ENCODE data around the gene ANGEL1.

Gene ANGEL1, protein sequence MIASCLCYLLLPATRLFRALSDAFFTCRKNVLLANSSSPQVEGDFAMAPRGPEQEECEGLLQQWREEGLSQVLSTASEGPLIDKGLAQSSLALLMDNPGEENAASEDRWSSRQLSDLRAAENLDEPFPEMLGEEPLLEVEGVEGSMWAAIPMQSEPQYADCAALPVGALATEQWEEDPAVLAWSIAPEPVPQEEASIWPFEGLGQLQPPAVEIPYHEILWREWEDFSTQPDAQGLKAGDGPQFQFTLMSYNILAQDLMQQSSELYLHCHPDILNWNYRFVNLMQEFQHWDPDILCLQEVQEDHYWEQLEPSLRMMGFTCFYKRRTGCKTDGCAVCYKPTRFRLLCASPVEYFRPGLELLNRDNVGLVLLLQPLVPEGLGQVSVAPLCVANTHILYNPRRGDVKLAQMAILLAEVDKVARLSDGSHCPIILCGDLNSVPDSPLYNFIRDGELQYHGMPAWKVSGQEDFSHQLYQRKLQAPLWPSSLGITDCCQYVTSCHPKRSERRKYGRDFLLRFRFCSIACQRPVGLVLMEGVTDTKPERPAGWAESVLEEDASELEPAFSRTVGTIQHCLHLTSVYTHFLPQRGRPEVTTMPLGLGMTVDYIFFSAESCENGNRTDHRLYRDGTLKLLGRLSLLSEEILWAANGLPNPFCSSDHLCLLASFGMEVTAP

GRCh38 chr14:76812422-76813383 lies at the start of gene ANGEL1:
TSS of gene ANGEL1 (minus strand) at chr14:76812882. CDS start at chr14:76812827, 55 bp downstream.
- peak; percentile 95 for DNase-seq (ENCODE audit: low spot score)

GRCh38 chr14:76861574-76862255 lies 49.0 kb upstream of the ANGEL1 start:
- no peak for DNase-seq (ENCODE audit: low spot score)

DNA sequence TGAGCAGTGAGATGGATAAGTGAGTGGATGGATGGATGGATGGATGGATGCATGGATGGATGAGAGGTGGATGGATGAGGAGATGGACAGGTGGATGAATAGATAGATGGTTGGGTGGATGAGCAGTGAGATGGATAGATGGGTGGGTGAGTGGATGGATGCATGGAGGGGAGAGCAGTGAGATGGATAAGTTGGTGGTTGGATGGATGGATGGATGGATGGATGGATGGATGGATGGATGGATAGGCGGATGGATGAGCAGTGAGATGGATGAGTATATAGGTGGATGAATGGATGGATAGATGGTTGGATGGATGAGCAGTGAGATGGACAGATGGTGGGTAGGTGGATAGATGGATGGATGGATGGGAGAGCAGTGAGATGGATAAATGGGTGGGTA lies 44.1 kb upstream of the ANGEL1 start:
- no peak for DNase-seq (ENCODE audit: low spot score)

DNA sequence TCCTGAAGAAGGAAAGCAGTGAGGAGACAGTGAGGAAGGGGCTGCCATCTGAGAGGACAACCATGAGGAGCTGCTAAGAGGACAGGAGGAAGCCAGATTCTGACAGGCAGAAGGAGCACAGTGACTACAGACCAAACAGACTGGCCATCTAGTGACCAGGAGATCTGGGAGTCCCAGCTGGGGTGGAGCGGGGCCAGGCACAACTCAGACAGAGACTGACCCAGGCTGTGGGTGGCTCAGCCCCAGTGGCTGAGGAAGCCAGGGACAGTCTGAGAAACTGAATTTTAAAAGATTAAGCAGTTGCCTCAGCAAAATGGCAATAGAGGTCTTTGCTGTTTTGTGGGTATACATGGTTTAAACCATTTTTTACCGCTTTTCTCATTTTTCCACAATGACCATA lies 42.4 kb upstream of the ANGEL1 start:
- no peak for DNase-seq (ENCODE audit: low spot score)

DNA sequence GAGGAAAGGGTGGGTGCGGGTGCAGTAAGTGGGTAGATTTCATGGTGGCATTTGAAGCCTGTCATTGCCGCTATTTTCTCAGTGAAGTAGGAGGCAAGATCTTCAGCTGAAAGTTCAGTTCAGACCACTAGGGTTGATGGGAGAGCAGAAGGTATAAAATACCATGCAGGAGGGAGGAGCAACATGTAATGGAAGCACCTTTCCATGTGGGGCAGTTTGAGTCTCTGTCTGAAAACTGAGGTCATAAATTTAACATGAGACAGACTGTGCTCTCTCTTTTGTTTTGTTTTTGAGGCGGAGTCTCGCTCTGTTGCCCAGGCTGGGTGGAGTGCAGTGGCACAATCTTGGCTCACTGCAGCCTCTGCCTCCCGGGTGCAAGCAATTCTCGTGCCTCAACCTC lies 36.2 kb upstream of the ANGEL1 start:
- peak; percentile 50 for DNase-seq (ENCODE audit: low spot score)

DNA sequence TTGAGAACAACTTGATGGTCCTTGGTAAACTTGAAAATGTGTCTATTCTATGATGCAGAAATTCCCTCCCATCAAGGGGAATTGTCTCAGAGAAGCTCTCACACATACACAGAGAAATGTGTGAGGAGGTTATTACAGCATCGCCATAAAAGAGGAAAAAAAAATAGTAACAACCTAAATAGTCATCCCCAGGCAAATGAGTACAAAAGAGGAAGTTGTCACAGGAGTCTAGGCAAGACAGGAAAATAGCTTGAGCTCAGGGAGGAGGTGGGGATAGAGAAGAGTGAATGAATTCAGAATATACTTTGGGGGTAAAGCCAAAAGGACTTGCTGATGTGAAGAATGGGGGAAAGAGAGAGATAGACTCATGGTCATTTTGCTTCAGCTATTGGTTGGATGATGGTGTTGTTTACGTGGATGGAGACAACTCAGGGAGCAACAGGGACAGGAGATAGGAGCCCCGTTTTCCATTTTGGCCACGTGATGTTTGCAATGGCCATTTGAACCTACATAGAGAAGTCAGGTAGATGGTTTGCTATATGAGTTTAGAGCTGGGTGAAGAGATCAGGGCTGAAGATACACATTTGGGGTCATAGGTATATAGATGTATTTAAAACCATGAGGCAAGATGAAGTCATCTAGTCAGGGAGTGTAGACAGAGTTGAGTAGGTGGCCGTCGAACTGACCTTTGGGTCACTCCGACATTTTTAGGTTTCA lies 33.8 kb upstream of the ANGEL1 start:
- DNase-seq (ENCODE audit: low spot score): no peak

GRCh38 chr14:76844223-76844622 lies 31.5 kb upstream of the ANGEL1 start:
- no peak for DNase-seq (ENCODE audit: low spot score)

- no peak for DNase-seq (ENCODE audit: low spot score)
Measured at GRCh38 chr14:76842414-76842813, 29.7 kb upstream of the ANGEL1 start.

DNA sequence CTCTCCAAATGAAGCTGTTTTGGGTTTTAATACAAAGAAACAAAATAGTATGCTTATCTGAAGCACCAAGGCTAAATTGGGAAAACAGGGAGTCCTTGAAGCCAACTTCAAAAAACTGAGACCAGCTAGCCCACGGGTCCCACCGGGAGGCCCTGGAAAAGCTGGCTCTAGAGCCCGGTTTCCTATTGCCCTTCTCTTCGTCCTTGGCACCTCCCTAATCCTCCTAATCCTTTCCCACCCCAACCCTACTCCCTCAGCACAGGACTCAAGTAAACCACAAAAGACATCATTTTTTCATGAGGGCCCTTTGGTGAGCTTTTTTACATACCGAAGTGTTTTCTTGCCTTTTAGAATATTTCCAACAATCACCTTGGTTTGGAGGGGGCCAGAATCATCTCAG lies 24.8 kb upstream of the ANGEL1 start:
- DNase-seq (ENCODE audit: low spot score): no peak

GRCh38 chr14:76836029-76836630 lies 23.4 kb upstream of the ANGEL1 start:
- no peak for DNase-seq (ENCODE audit: low spot score)

GRCh38 chr14:76834241-76834661 lies 21.6 kb upstream of the ANGEL1 start:
- DNase-seq (ENCODE audit: low spot score): no peak

- no peak for DNase-seq (ENCODE audit: low spot score)
Measured at GRCh38 chr14:76833011-76833410, 20.3 kb upstream of the ANGEL1 start.

DNA sequence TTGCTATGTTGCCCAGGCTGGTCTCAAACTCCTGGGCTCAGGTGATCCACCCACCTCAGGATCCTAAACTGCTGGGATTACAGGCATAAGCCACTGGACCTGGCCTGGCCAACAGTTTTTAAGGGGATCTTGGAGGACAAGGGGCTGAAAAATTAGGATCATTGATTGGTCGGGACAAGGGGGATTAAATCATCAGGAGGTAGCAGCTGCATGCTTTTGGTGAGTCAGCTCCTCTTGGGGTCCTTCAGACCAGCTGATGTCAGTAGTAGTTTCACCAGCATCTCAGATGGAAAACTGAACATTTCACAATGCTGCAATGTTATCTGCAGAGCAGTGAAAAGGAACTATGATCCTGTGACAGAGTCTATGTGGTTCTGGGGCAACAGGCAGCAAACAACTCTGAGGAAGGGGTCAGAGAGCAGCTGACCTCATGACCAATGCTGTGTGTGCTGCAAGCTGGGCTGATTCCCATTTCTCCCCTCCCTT lies 19.9 kb upstream of the ANGEL1 start:
- no peak for DNase-seq (ENCODE audit: low spot score)

DNA sequence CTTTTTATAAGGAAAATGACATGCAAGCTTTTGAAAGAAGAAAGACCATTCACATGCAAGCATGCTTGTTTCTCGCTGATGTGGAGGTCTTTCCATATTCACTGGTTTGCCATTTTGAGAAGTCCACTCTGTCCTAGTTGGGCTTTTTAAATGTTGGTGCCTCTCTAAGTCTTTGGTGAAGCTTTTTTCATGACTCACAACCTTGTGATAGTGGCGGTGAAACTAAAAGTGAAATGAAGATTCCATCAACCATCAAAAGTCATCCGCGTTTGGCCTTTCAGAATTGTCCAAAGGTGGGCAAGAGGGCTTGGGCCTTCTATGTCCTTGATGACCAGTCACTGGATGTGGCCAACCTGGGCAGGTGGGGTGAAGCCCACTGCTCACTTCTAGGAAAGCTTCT lies 17.9 kb upstream of the ANGEL1 start:
- no peak for DNase-seq (ENCODE audit: low spot score)

- DNase-seq (ENCODE audit: low spot score): peak; percentile 36
Measured at GRCh38 chr14:76829650-76830421, 17.2 kb upstream of the ANGEL1 start.

- no peak for DNase-seq (ENCODE audit: low spot score)
Measured at GRCh38 chr14:76829013-76829365, 16.3 kb upstream of the ANGEL1 start.

DNA sequence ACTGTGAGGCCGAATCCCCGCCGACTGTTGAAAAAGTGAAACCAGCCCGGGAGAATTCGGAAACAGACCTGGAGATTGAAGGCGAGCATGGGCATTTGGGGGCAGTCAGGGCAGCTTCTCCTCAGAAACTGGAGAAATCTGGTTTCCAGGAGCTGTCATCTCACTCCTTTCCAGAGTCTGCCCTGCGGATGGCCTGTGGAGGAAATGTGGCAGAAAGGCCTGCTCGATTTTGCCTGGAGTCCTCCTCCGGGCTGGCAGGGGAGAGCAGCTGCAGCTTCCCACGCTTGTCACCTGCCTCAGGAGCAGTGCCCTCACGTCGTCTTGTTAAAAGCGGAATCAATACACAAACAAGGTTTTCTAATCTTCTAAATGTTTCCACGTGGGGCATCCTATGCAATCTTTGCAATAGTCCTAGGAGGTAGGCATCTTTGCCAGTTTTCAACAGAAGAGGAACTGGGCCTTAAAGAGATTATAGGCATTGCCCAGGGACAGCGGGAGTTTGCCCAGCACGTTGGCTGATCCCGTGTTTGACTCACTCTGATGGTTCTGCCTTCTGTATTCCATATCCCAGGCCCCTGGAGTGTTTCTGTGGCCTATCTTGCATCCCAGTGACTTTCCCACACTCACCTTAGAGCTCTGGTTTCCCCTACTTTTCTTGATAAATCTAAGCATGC lies 15.8 kb upstream of the ANGEL1 start:
- no peak for DNase-seq (ENCODE audit: low spot score)

GRCh38 chr14:76827696-76828296 lies 15.1 kb upstream of the ANGEL1 start:
- DNase-seq (ENCODE audit: low spot score): no peak

DNA sequence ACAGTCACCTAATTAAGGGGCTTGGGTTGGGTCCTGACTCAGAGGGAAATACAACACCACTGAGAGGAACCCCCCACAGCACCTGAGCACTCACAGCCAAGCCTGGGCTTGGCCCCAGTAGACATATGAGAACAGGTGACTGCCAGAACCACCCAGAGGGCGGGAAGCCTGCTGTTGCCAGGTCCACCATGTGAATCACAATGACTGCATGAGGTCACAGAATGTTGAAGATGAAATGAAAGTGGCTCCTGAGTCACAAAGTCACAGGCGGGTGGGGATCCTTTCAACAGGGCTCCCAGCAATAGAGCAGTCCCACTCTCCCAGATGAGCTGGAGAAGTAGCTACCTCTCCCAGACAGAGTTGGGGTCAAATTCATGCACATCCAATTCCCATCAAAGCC lies 13.4 kb upstream of the ANGEL1 start, which contains the start of gene LRRC74A:
Gene LRRC74A, plus strand, starts transcription at position 287 of the 400 bp plus-strand sequence. CDS start 290 bp downstream, outside the sequence.
- DNase-seq (ENCODE audit: low spot score): peak; percentile 52

All from SW480 (cell line).